Keratinocyte (primary cell): ENCODE measurements around the gene SYF2. TPM values are rescaled to one million over a fixed set of nuclear protein-coding genes. Genes with fewer than 3 reads are reported as not detected.

Source experiments
- DNase-seq: peaks from one replicate; pipeline ENCODE4 v3.0.0-alpha.2; 2011; ENCODE audit warnings: low read depth, missing footprints, low spot score
- FAIRE-seq: peaks from 2 replicates; lab custom pipeline; 2011; peaks lifted over from hg19 to GRCh38; lab: Jason Lieb, UNC
- H2AFZ ChIP-seq: 2 replicates; pipeline ENCODE4 v1.6.0; 2012; ENCODE audit warnings: low read length, control low read depth, inconsistent platforms; ENCODE audit not compliant: control insufficient read depth
- H3K27ac ChIP-seq: 2 replicates; pipeline ENCODE4 v1.5.1; 2011; ENCODE audit warnings: low read length; ENCODE audit not compliant: control insufficient read depth, insufficient read depth
- H3K27me3 ChIP-seq: 3 replicates; pipeline ENCODE4 v1.6.0; 2011; ENCODE audit warnings: low read length; ENCODE audit not compliant: control insufficient read depth, insufficient read depth; ENCODE audit errors: extremely low read depth
- H3K36me3 ChIP-seq, 2 experiments: 2 replicates in 1 of 2; 3 replicates in 1 of 2; pipeline ENCODE4 v1.5.1; 2011; ENCODE audit warnings: low read length in 2 of 2, mild to moderate bottlenecking in 1 of 2; ENCODE audit not compliant: control insufficient read depth in 2 of 2, insufficient read depth in 2 of 2; ENCODE audit errors: extremely low read depth in 1 of 2
- H3K4me1 ChIP-seq: 3 replicates; pipeline ENCODE4 v1.5.1; 2011; ENCODE audit warnings: low read length; ENCODE audit not compliant: control insufficient read depth, insufficient read depth; ENCODE audit errors: extremely low read depth
- H3K4me2 ChIP-seq: 3 replicates; pipeline ENCODE4 v1.6.0; 2011; ENCODE audit warnings: low read depth, low read length; ENCODE audit not compliant: control insufficient read depth, insufficient read depth; ENCODE audit errors: extremely low read depth
- H3K4me3 ChIP-seq, 3 experiments: fragments of 200-600 bp in 1 of 3; sonication (generic) in 1 of 3; 2 replicates in 2 of 3; 3 replicates in 1 of 3; pipeline ENCODE4 v1.5.1; 2011 to 2016; ENCODE audit warnings: low read length in 3 of 3, mild to moderate bottlenecking in 3 of 3, control low read depth in 2 of 3, inconsistent platforms in 1 of 3, low read depth in 1 of 3, mixed read lengths in 1 of 3, mixed run types in 1 of 3, moderate library complexity in 1 of 3; ENCODE audit not compliant: control insufficient read depth in 2 of 3, insufficient read depth in 2 of 3; ENCODE audit errors: extremely low read depth in 1 of 3
- H3K79me2 ChIP-seq: 2 replicates; pipeline ENCODE4 v1.6.0; 2012; ENCODE audit warnings: low read length; ENCODE audit not compliant: control insufficient read depth, insufficient read depth
- H3K9ac ChIP-seq: 3 replicates; pipeline ENCODE4 v1.6.0; 2011; ENCODE audit warnings: low read length; ENCODE audit not compliant: control insufficient read depth, insufficient read depth; ENCODE audit errors: extremely low read depth
- H3K9me1 ChIP-seq: 3 replicates; pipeline ENCODE4 v1.6.0; 2011; ENCODE audit warnings: low read length; ENCODE audit not compliant: control insufficient read depth, insufficient read depth; ENCODE audit errors: extremely low read depth
- H3K9me3 ChIP-seq: 2 replicates; pipeline ENCODE4 v1.5.1; 2012; ENCODE audit warnings: low read depth, low read length; ENCODE audit not compliant: control insufficient read depth
- H4K20me1 ChIP-seq: 3 replicates; pipeline ENCODE4 v1.6.0; 2011; ENCODE audit warnings: low read length; ENCODE audit not compliant: control insufficient read depth, insufficient read depth; ENCODE audit errors: extremely low read depth
- EZH2 ChIP-seq: IDR thresholded peaks from one replicate; pipeline ENCODE4 v1.6.1; 2012; ENCODE audit warnings: inconsistent platforms, mild to moderate bottlenecking, low read length, moderate library complexity
- dilution Hi-C: fragments of 300-500 bp; cut with MboI; formaldehyde crosslinking; loops from one replicate; pipeline ENCODE4 v1.7.0; 2020; ENCODE audit warnings: low sequenced_read_pairs; ENCODE audit not compliant: extremely low pct_ligation_motif_present
- polyA plus RNA-seq, 5 experiments: library from polyadenylated mRNA; depleted of rRNA in 3 of 5; stranded (reverse) in 3 of 5; stranded (forward) in 1 of 5; unstranded in 1 of 5; fragments of >200 nt; gene quantifications; 1 replicate in 1 of 5; 2 replicates in 3 of 5; 3 replicates in 1 of 5; pipeline versions ENCODE4 v1.2.1 to v1.2.3, GENCODE V29; 2011 to 2012; ENCODE audit warnings: missing spikeins in 2 of 5, low read depth in 1 of 5, low replicate concordance in 1 of 5
- TF ChIP-seq, protein P1 (sequence below), 3 experiments: IDR thresholded peaks in 1 of 3; conservative IDR thresholded peaks in 1 of 3; optimal IDR thresholded peaks in 1 of 3; 2 replicates in 2 of 3; 3 replicates in 1 of 3; pipeline versions ENCODE3 to v1.5.1; 2011; ENCODE audit warnings: low read length in 3 of 3, mild to moderate bottlenecking in 3 of 3, moderate library complexity in 2 of 3, control low read depth in 1 of 3, inconsistent platforms in 1 of 3; ENCODE audit not compliant: insufficient read depth in 2 of 3; ENCODE audit errors: extremely low read depth in 1 of 3

SYF2 gene
- polyA plus RNA-seq, 1 donor (not counting 4 experiments of a cell fraction or from before 2014, with no cell fraction given) = 31.8 TPM

GRCh38 chr1:25182629-25183028, 49.7 kb downstream of the SYF2 start:
- FAIRE-seq (no peak), DNase-seq (peak; percentile 48)
- no peaks in the 10 kb centered on the region for H4K20me1 ChIP-seq
- H3K9me1 ChIP-seq = no peaks in the 10 kb centered on the region
- no peaks in the 10 kb centered on the region for H3K36me3 ChIP-seq
- no peaks in the 10 kb centered on the region for H3K79me2 ChIP-seq
- H3K4me3 ChIP-seq = no peak overlapping the region
- H3K4me1 ChIP-seq = peaks cover 3% of the 10 kb centered on the region
- dilution Hi-C loops = no loop called here
- H2AFZ ChIP-seq = no peak overlapping the region
- H3K9me3 ChIP-seq = no peaks in the 10 kb centered on the region
- H3K4me2 ChIP-seq = no peak overlapping the region
- H3K9ac ChIP-seq = no peak overlapping the region
- H3K27ac ChIP-seq = no peak overlapping the region
- H3K27me3 ChIP-seq = peaks cover 4% of the 10 kb centered on the region
- TF ChIP-seq, protein P1, sequence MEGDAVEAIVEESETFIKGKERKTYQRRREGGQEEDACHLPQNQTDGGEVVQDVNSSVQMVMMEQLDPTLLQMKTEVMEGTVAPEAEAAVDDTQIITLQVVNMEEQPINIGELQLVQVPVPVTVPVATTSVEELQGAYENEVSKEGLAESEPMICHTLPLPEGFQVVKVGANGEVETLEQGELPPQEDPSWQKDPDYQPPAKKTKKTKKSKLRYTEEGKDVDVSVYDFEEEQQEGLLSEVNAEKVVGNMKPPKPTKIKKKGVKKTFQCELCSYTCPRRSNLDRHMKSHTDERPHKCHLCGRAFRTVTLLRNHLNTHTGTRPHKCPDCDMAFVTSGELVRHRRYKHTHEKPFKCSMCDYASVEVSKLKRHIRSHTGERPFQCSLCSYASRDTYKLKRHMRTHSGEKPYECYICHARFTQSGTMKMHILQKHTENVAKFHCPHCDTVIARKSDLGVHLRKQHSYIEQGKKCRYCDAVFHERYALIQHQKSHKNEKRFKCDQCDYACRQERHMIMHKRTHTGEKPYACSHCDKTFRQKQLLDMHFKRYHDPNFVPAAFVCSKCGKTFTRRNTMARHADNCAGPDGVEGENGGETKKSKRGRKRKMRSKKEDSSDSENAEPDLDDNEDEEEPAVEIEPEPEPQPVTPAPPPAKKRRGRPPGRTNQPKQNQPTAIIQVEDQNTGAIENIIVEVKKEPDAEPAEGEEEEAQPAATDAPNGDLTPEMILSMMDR (optimal IDR thresholded peaks at IDR 0.05 in 1 of 3, IDR thresholded peaks at IDR 0.05 in 1 of 3, conservative IDR thresholded peaks at IDR 0.05 in 1 of 3; ENCODE audit: extremely low read depth in 1 of 3, insufficient read depth in 2 of 3, low read length in 3 of 3) = no peak
- TF ChIP-seq EZH2 = no peak

DNA sequence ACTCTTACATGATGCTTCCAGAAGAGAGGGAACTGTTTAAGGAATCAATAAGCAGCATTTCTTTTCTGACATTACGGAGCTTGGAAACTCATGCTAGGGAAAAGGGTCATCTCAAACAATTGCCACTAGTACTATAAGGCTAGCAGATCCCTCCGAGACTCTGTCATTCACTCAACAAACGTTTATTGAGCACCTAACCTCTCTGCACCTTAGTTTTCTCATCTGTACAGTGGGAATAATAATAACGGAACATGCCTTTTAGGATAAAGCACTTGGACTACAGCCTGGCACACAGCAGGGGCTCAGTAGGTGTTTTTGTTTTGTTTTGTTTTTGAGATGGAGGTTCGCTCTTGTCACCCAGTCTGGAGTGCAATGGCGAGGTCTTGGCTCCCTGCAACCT, 51.3 kb downstream of the SYF2 start:
- dilution Hi-C loops = no loop called here
- H4K20me1 ChIP-seq = no peaks in the 10 kb centered on the region
- no peak for FAIRE-seq

More for the DNA sequence above, 51.3 kb downstream of the SYF2 start:
- no peak overlapping the region for H2AFZ ChIP-seq
- H3K4me1 ChIP-seq = peaks cover 3% of the 10 kb centered on the region
- no peak overlapping the region for H3K4me2 ChIP-seq
- no peaks in the 10 kb centered on the region for H3K9me1 ChIP-seq
- no peak for TF ChIP-seq EZH2
- TF ChIP-seq, protein P1 (optimal IDR thresholded peaks at IDR 0.05 in 1 of 3, IDR thresholded peaks at IDR 0.05 in 1 of 3, conservative IDR thresholded peaks at IDR 0.05 in 1 of 3; ENCODE audit: extremely low read depth in 1 of 3, insufficient read depth in 2 of 3, low read length in 3 of 3) = no peak
- H3K9me3 ChIP-seq = no peaks in the 10 kb centered on the region
- no peaks in the 10 kb centered on the region for H3K79me2 ChIP-seq
- no peaks in the 10 kb centered on the region for H3K27me3 ChIP-seq
- H3K4me3 ChIP-seq = no peak overlapping the region
- no peak overlapping the region for H3K27ac ChIP-seq
- no peak for DNase-seq
- H3K36me3 ChIP-seq = no peaks in the 10 kb centered on the region
- H3K9ac ChIP-seq = no peak overlapping the region
